Measurements from ENCODE around the gene COQ10B. TPM values are rescaled to one million over a fixed set of nuclear protein-coding genes. Genes with fewer than 3 reads are reported as not detected.

The COQ10B gene
- total RNA-seq, 1 experiment from 2014 or later: 48.4 TPM

DNA sequence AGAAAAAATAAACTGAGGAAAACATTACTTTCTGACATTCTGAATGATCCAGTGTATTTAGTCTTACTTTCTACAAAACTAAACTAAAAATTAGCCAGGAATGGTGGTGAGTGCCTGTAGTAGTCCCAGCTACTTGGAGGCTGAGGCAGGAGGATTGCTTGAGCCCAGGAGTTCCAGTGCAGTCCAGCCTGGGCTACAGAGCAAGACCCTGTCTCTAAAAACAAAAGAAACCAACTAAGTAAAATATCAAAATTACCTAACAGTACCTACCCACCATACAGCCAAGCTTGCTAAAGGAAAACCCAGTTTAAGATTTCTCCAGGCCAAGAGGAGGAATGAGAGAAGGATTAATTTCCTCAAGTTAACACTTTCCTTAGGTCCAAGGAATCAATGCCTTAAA lies 43.3 kb downstream of the COQ10B start:
- in situ Hi-C loops (cut with HindIII; ENCODE audit: low pct_unique_long_range_greater_than_20kb, low sequenced_read_pairs): no loop called here
- DNase-seq (ENCODE audit: low read depth, low spot score): no peak

DNA sequence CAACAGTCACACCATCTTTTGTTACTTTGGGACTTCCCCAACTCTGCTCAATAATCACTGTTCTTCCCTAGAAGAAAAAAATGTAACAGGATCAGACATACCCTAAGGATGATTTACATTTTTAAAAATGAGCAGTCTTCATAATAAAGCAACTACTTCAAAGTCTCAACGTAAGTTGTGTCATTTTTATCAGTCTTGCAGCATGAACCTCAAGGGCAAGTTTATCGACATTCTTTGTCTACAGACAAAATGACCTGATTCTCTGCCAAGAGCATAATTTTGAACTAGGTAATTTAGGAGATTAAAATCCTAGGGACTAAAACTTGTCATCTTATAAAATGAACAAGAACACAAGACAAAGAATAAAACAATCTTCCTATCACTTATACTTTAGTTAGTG lies 44.0 kb downstream of the COQ10B start:
- DNase-seq (ENCODE audit: low read depth, low spot score): no peak
- in situ Hi-C loops (cut with HindIII; ENCODE audit: low pct_unique_long_range_greater_than_20kb, low sequenced_read_pairs): no loop called here

DNA sequence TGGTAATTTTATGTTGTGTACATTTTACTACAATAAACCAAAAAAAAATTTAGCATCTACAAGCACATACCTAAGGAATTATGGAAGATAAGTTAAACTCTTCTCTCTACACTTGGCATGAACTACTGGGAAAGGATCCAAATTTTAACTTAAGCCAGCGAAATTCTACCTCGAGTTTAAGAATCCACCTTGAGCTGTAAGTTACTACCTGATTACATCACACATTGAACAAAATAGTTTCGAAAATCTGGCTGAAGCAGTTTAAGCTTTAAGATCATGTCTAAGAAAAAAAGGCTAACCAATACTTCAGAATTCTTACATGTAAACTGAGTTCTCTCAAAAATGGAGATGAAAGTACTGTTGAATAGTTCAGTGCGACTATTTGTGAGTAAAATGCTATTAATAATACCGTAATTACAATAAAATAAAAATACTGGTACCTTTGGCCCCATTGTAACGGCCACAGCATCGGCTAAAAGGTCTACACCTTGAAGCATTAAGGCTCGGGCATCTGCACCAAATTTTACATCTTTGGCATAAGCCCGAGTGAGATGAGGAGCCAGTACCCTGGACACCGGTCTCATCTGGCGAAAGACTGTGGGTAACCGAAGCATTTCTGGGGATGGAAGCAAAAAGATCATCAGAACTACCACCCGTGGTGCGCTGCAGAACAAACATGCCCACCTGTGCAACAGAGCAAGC lies 45.0 kb downstream of the COQ10B start:
- DNase-seq (ENCODE audit: low read depth, low spot score): no peak
- in situ Hi-C loops (cut with HindIII; ENCODE audit: low pct_unique_long_range_greater_than_20kb, low sequenced_read_pairs): no loop called here

DNA sequence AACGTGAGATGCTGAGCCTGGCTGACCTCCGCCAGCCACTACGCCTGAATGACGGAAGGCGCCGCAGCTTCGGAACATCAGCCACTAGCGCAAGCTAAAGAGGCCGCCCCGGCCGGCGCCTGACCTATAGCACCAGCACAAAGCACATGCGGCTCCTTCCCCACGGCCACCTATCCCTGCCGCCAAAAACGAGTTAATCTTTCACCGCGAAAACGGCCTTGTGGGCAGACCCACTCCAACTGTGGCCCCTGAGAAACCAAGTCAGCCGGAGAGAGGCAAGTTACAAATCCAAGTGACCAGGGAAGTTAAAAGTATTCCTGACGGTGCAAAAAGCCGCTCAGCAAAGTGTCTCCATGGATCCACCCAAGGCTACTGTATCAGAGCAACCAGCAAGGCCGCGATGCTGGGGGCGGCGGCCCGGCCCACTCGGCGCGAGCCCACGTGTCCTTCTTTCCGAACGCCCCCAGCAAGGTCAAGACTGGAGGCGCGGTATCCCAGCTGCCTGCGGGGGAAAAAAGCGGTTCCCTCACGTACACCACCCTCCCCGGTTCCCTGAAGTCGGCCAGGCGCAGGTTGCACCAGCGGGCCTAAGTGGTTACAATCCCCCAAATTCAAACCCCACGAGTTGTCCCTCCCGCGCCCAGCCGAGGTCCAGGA lies 45.7 kb downstream of the COQ10B start:
- DNase-seq (ENCODE audit: low read depth, low spot score): peak; percentile 36
- in situ Hi-C loops (cut with HindIII; ENCODE audit: low pct_unique_long_range_greater_than_20kb, low sequenced_read_pairs): no loop called here

DNA sequence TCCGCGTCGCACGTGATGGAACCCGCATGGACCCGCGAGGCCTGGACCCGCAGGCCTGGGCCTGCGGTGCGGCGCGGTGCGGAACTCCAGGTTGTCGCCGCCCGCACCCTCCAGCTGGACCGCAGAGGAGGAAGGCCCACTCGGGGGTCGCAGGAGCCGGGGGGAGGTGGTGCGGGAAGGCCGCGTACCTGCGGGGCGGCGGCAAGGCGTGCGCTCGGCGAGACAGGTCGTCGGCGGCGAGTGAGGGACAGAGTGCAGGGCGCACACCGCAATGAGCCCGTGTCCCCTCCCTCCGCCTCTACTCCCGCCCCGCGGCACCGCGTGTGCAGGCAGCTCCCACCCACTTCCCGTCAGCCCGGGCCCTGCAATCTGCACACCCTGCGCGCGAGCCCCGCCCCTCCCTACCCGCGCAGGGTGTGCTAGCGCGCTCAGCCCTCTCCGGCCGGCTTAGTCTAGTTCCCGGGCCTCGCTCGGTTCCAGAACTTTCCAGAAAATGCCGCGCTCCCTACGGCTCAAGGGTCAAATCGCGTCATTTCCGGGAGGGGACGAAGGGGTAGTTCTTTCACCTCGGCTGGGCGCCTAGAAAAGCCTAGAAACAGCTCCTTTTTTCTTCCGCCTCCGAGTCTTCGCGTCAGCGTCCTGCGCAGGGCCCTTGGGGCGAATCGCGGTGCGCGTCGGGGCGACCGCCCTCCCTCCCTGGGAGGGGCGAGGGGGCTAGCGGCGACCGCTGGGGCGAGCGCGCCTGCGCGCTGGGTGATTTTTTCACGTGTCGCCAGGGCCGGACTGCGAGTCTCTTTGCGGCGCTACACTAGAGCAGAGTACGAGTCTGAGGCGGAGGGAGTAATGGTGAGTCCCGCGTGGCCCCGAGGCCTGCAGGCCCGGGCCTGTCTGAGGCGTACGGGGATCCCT lies 46.5 kb downstream of the COQ10B start, which contains the start of the genes HSPD1 and HSPE1:
HSPD1 (minus strand) TSS at position 247 of the 909 bp plus-strand sequence. CDS start 992 bp downstream, outside the sequence.
HSPE1 (plus strand) TSS at position 786 of the 909 bp plus-strand sequence; CDS start at position 844, 58 bp downstream.
- DNase-seq (ENCODE audit: low read depth, low spot score): peak; percentile 99
- in situ Hi-C loops (cut with HindIII; ENCODE audit: low pct_unique_long_range_greater_than_20kb, low sequenced_read_pairs): no loop called here

DNA sequence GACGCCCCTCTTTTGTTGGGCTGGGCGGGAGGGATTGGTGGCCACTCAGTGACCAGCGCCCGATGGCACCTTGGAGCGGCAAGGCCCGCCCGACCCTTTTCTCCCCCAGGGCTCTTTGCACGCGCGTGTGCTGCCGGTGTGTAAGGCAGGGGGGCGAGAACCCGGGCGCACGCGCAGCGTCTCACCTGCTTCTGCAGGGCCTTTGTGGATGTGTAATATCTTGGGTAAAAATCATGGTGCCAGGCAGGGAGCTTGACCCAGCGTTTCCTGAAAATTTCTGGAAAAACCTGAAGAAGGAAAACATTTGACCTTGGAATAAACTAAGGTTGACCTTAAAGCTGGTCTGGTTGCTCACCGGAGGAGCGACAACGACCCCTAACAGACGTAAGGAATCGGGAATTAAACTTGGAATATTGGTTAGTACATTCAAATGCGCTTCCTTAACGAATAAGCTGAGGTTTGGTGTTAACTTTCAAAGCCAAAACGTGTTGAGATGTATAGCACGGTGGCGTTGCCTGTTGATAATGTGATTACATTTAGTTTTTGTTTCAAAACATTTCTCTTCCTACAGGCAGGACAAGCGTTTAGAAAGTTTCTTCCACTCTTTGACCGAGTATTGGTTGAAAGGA lies 47.3 kb downstream of the COQ10B start:
- in situ Hi-C loops (cut with HindIII; ENCODE audit: low pct_unique_long_range_greater_than_20kb, low sequenced_read_pairs): no loop called here
- DNase-seq (ENCODE audit: low read depth, low spot score): no peak

DNA sequence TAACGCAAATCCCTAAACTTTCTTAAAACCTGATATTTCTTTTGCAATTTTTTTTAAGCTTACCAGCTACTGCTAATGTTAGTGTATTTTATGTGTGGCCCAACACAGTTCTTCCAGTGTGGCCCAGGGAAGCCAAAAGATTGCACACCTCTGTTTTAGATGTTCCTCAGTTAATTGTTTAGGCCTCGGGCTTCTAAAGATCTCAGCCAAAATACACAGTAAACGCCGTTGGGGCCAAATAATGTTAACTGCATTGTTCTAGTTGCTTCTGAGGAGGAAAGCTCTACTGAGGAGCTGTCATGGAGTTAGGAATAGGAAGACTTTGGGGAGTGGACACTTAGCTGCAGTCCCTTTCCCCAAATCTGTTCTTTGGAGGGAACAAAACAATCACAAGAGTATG lies 48.8 kb downstream of the COQ10B start:
- in situ Hi-C loops (cut with HindIII; ENCODE audit: low pct_unique_long_range_greater_than_20kb, low sequenced_read_pairs): no loop called here
- no peak for DNase-seq (ENCODE audit: low read depth, low spot score)

DNA sequence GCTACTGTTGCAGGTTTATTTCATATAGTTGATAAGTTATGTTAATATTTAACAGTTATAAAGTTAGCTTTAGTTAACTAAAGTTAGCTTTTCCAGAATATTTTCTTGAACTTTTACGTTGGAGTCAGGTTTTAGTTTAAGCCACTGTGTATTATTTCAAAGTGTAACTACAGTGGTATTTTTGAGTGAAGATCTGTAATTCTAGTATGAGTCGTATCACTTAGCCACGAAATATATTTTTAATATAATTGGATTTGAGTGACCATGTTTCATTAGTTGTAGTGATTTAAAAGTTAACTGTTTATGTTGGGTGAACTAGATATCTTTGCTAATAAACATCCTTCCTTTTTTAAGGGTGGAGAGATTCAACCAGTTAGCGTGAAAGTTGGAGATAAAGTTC lies 49.3 kb downstream of the COQ10B start:
- in situ Hi-C loops (cut with HindIII; ENCODE audit: low pct_unique_long_range_greater_than_20kb, low sequenced_read_pairs): no loop called here
- DNase-seq (ENCODE audit: low read depth, low spot score): no peak

DNA sequence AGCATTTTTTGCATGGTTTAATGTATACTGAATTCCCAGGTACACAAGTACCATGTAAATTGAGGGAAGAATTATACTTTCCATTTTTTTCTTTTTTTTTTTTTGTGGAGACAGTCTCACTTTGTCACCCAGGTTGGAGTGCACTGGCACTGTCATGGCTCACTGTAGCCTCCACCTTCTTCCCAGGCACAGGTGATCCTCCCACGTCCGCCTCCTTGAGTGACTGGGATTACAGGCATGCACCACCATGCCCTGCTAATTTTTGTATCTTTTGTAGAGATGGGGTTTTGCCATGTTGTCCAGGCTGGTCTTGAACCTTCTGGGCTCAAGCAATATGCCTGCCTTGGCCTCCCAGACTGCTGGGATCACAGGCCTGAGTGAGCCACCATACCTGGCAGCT lies 50.6 kb downstream of the COQ10B start:
- in situ Hi-C loops (cut with HindIII; ENCODE audit: low pct_unique_long_range_greater_than_20kb, low sequenced_read_pairs): no loop called here
- DNase-seq (ENCODE audit: low read depth, low spot score): no peak

DNA sequence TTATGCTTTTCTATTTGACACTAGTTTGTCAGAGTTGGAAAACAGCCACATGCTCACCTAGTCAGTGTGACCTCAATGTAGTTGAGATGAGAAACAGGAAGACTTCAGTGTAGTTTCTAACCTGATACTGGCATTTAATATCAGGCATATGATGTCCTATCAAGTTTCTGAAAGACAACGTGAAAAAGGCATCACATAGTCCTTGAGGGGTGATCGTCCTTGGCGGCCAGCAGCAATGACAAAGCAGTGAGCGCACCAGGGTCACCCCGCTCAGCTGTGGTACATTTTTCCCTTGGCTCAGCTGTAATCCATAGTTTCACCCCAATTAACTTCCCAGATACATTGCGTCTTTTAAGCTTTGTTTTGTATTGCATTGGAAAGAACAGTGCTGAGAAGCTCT lies 51.2 kb downstream of the COQ10B start:
- in situ Hi-C loops (cut with HindIII; ENCODE audit: low pct_unique_long_range_greater_than_20kb, low sequenced_read_pairs): no loop called here

DNA sequence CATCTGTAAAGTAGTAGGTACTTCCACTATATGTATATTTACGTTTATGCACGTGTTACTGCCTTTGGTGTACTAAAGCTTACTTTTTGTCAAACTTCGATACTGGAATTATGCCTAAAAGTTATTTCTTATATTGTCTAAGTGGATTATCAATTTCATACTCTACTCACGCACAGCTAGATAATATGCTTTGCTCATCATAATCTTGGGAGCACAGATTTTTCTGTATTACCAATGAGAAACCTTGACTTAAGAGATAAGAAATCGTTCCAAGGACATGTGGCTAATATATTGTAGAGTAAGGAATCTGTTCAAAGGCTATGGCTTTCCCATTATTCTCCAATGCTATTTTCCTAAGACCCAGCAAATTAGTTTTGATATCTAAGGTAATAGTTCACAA lies 53.3 kb downstream of the COQ10B start:
- in situ Hi-C loops (cut with HindIII; ENCODE audit: low pct_unique_long_range_greater_than_20kb, low sequenced_read_pairs): no loop called here
- DNase-seq (ENCODE audit: low read depth, low spot score): no peak

More for the DNA sequence above, 51.2 kb downstream of the COQ10B start:
- no peak for DNase-seq (ENCODE audit: low read depth, low spot score)

DNA sequence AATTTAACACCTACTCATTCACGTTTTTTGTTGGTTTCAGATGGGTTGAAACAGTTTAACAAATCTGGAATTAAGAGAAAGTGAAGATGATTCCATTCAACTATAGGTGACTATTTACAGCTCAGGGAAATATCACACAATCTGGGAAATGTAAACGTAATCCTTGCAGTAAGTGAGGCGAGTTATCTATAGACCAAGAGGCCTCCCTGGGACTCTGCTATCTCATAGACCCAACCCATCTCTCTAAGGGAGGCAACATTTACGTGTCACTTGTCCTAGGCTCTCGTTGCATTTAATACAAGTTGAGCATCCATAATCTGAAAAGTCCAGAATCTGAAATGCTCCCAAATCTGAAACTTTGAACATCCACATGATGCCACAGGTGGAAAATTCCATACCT lies 60.6 kb downstream of the COQ10B start:
- in situ Hi-C loops (cut with HindIII; ENCODE audit: low pct_unique_long_range_greater_than_20kb, low sequenced_read_pairs): no loop called here
- no peak for DNase-seq (ENCODE audit: low read depth, low spot score)

DNA sequence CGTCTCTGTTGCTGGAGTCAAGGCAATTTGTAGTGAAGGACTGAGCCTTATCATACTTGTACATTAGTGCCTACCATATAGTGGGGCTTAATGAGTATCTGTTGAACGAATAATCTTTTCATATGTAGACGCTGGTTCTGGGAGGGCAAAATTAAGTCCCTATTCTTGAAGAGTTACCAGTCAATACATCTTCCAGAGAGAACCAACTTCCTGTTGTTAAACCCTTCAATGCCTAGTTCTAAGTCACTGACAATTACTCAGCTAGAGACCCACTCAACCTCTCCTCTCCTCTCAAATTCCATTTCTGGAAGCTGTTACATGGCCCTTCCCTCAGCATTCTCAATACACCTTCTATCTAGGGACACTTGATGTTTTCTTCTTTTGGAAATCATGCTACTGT lies 61.4 kb downstream of the COQ10B start:
- DNase-seq (ENCODE audit: low read depth, low spot score): no peak
- in situ Hi-C loops (cut with HindIII; ENCODE audit: low pct_unique_long_range_greater_than_20kb, low sequenced_read_pairs): no loop called here

DNA sequence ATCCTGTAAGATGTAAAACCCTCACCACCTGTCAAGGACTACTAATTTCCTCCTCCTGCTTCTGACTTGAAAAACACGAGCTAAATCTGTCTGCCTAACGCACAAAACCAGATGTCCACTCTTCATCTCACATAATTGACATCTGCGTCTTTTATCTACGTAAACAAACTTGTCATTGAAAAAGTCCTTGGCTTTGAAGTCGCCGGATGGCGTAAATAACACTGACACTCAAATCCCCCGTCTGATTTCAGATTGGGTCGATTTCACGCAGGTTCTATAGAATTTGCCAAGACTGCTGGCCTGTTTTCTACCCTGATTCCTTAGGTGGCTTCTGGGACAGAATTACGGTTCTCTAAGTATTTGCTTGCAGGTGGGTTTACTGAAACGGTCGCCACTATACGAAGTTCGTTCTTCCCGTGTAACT lies 62.0 kb downstream of the COQ10B start:
- DNase-seq (ENCODE audit: low read depth, low spot score): no peak
- in situ Hi-C loops (cut with HindIII; ENCODE audit: low pct_unique_long_range_greater_than_20kb, low sequenced_read_pairs): no loop called here

DNA sequence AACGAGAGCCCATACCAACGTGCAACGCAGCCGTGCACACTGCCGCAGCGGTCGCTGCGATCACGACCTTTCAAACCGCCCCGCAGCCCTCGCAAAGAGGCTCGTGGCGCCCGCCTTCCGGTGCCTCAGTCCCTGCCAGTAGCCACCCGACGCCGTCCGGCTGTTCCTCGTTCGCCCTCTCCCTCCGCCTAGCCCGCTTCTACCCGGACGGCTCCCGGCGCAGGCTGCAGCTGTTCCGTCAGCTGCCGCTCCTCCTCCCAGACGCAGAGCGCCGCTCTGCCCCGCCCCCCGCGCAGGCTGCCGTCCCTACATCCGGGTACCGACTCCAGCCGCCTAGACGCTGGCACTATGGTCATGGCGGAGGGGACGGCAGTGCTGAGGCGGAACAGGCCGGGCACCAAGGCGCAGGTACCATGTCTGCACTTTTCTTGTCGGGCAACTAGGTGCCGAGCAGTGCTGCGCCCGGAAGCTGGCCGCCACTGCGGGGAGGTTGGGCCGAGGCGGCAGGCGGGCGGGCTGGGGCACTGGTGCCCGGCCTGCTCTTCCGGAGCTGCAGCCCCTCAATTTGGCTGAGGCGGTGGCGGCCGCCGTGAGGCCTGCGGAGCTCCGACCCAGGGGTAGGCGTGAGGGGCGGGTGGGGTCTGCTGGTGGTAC lies 62.5 kb downstream of the COQ10B start, which contains the start of gene MOB4:
MOB4 (plus strand) TSS at position 328 of the 654 bp plus-strand sequence; CDS start at position 349, 21 bp downstream.
- in situ Hi-C loops (cut with HindIII; ENCODE audit: low pct_unique_long_range_greater_than_20kb, low sequenced_read_pairs): no loop called here
- peak; percentile 92 for DNase-seq (ENCODE audit: low read depth, low spot score)

DNA sequence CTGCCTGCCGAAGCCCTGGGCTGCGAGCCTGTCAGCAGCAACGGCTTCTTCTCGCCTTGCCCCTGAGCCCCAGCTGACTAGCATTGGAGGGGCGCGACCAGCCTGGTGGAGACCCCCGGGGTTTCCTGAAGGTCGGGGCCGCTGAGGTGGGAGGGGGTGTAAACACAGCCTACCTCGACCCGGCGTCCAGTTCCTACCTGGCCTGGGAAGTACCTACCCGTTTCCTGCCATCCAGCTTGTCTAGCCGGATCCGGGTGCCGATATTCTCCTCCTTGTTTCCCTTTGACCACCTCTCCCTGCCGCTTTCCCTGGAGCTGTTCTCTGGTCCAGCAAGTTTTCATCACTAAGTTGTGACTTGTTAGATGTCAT lies 63.0 kb downstream of the COQ10B start:
- in situ Hi-C loops (cut with HindIII; ENCODE audit: low pct_unique_long_range_greater_than_20kb, low sequenced_read_pairs): no loop called here
- peak; percentile 33 for DNase-seq (ENCODE audit: low read depth, low spot score)

DNA sequence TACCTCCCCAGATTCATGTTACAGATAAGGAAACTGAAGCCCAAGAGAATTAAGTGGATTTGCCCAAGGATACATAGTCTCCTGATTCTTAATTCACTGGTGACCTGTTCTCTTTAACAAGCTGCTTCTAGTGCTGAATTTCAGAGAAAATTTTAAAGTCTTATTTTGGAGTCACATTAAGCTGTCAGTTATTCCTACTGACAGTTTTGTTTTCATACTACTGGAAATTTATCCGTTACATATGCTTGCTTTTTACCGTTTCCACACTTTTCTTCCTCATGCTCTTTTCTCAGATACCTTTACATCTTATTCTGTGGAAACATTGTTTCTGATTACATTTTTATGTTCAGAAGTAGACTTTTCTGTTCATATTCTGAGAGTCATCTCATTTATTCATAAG lies 63.8 kb downstream of the COQ10B start:
- no peak for DNase-seq (ENCODE audit: low read depth, low spot score)
- in situ Hi-C loops (cut with HindIII; ENCODE audit: low pct_unique_long_range_greater_than_20kb, low sequenced_read_pairs): no loop called here
